ENCODE measurements around the gene PIAS3. TPM values are rescaled to one million over a fixed set of nuclear protein-coding genes. Genes with fewer than 3 reads are reported as not detected.

PIAS3 gene
- total RNA-seq, 1 donor from 2014 or later: 20.3 TPM

DNA sequence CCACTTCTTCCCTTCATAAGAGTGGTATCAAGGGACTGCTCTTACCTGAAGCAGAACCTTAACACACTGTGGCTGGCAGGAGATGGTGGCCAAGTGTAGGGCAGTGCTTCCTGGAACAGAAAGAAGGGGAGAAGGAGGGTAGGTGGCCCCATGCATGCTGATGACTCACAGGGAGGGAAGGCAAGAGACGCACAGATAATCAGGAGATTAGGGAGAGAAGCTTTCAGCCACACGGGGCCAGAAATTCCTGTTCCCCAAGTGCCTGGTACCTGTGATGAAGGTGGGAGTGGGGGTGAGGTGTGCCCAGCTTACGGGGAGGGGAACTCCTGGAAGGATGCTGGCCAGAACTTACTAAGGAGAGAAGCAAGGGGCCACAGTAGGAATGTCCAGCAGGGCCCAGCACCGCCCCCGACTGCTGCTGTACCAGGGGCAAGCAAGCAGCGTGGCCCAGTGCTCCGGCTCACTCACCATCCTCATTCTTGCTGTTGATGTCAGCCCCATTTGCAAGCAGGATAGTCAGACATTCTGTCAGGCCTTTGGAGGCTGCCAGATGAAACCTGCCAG lies 19.1 kb upstream of the PIAS3 start:
- Mint-ChIP-seq H3K27ac (ENCODE audit: unreplicated experiment) (no peak overlapping the region), H3K9me3 (ENCODE audit: unreplicated experiment) (no peaks in the 10 kb centered on the region), H3K4me1 (ENCODE audit: low read depth, unreplicated experiment) (peaks cover 2% of the 10 kb centered on the region), H3K27me3 (ENCODE audit: unreplicated experiment) (peaks cover 10% of the 10 kb centered on the region), H3K36me3 (ENCODE audit: unreplicated experiment) (peaks cover 5% of the 10 kb centered on the region), H3K4me3 (ENCODE audit: unreplicated experiment) (no peak overlapping the region)
- TF ChIP-seq, protein P1, sequence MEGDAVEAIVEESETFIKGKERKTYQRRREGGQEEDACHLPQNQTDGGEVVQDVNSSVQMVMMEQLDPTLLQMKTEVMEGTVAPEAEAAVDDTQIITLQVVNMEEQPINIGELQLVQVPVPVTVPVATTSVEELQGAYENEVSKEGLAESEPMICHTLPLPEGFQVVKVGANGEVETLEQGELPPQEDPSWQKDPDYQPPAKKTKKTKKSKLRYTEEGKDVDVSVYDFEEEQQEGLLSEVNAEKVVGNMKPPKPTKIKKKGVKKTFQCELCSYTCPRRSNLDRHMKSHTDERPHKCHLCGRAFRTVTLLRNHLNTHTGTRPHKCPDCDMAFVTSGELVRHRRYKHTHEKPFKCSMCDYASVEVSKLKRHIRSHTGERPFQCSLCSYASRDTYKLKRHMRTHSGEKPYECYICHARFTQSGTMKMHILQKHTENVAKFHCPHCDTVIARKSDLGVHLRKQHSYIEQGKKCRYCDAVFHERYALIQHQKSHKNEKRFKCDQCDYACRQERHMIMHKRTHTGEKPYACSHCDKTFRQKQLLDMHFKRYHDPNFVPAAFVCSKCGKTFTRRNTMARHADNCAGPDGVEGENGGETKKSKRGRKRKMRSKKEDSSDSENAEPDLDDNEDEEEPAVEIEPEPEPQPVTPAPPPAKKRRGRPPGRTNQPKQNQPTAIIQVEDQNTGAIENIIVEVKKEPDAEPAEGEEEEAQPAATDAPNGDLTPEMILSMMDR (IDR thresholded peaks at IDR 0.05; ENCODE audit: partially characterized antibody, unreplicated experiment): no peak
- no peak for DNase-seq

DNA sequence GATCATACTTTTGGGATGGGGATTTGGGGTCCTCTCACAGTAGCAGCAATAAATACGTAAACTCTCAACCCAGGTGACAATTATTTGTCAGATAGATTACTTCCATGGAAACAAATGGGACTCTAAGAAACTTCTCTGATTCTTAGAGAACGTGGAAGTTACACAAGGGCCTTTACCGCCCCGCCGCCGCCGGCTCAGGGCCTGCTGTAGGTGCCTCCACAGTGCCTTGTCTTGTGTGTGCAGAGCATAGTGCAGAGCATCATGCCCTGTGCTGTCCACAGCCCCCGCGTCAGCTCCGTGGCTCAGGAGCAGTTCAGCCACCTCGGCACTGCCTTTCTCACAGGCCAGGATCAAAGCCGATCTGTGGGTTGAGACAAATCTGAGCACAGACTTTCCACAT lies 15.8 kb upstream of the PIAS3 start:
- peaks cover 5% of the 10 kb centered on the region for H3K36me3 Mint-ChIP-seq (ENCODE audit: unreplicated experiment)
- H3K4me1 Mint-ChIP-seq (ENCODE audit: low read depth, unreplicated experiment): peaks cover 8% of the 10 kb centered on the region
- peaks cover 16% of the 10 kb centered on the region for H3K27me3 Mint-ChIP-seq (ENCODE audit: unreplicated experiment)
- H3K4me3 Mint-ChIP-seq (ENCODE audit: unreplicated experiment): no peak overlapping the region
- DNase-seq: no peak
- H3K27ac Mint-ChIP-seq (ENCODE audit: unreplicated experiment): no peak overlapping the region
- no peaks in the 10 kb centered on the region for H3K9me3 Mint-ChIP-seq (ENCODE audit: unreplicated experiment)
- TF ChIP-seq, protein P1 (IDR thresholded peaks at IDR 0.05; ENCODE audit: partially characterized antibody, unreplicated experiment): no peak

DNA sequence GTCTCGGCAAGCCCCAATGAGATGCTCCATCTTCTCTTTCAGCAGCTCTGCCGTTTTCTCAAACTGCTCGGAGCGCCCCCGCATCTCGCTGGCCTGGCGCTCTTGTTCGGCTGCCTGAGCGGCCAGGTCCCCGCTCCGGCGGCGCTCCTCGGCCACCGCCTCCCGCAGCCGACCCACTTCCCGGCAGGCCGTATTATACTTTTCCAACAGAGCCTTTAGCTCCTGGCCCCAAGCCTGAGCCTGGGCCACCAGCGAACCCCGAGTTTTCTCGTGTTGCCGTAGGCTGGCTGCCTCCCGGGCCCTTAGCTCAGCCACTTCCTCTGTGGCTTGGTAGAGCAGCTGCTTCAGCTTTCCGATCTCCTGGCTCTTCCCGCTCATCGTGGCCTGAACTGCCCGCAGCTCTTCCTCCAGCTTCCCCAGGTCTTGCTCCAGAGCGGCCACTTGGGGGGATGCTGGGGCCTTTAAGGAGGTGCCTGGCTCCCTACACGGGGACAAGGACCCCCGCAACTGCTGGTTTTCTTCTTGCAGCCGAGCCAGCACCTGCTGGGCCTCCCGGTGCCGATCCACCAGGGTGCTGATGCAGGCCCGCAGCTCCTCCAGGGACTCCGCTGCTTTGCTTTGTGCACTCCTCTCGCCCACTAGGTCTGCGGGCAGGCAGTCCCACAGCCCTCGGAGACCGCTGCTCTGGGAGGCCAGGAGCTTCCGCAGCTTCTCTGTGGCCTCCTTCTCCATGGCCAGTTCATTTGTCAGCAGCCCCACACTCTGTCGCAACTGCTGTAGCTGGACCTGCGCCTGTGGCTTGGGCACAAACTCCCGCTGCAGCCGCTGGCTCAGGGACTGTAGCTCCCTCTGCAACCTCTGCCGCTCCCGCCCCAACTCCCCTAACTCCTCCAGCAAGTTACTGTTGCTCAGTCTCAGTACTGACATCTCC lies 13.4 kb upstream of the PIAS3 start:
- Mint-ChIP-seq H3K27me3 (ENCODE audit: unreplicated experiment) (peaks cover 14% of the 10 kb centered on the region), H3K9me3 (ENCODE audit: unreplicated experiment) (no peaks in the 10 kb centered on the region), H3K27ac (ENCODE audit: unreplicated experiment) (no peak overlapping the region), H3K4me3 (ENCODE audit: unreplicated experiment) (peak overlapping the region; percentile 78), H3K36me3 (ENCODE audit: unreplicated experiment) (peaks cover 5% of the 10 kb centered on the region), H3K4me1 (ENCODE audit: low read depth, unreplicated experiment) (peaks cover 8% of the 10 kb centered on the region)
- TF ChIP-seq, protein P1 (IDR thresholded peaks at IDR 0.05; ENCODE audit: partially characterized antibody, unreplicated experiment): no peak
- peak; percentile 44 for DNase-seq

DNA sequence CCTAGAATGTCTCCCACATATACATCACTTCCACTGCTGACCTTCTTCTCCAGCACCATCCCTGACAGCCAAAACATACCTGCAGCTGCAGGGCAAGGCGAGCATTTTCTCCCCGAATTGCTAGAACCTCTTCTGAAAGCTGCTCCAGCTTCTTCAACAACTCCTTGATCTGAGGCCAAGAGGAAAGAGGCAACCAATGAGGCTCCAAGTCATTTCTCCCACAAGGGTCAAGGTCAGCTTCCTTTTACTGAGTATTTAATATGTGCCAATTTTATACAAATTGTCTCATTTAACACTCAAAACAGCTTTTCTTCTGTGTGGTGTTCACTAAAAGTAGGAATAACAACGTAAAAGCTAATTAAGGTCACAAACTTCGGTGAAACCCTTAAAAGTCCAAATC lies 9.4 kb upstream of the PIAS3 start:
- Mint-ChIP-seq H3K9me3 (ENCODE audit: unreplicated experiment) (no peaks in the 10 kb centered on the region), H3K4me3 (ENCODE audit: unreplicated experiment) (no peak overlapping the region), H3K36me3 (ENCODE audit: unreplicated experiment) (no peaks in the 10 kb centered on the region), H3K4me1 (ENCODE audit: low read depth, unreplicated experiment) (peaks cover 8% of the 10 kb centered on the region), H3K27ac (ENCODE audit: unreplicated experiment) (no peak overlapping the region), H3K27me3 (ENCODE audit: unreplicated experiment) (peaks cover 16% of the 10 kb centered on the region)
- TF ChIP-seq, protein P1 (IDR thresholded peaks at IDR 0.05; ENCODE audit: partially characterized antibody, unreplicated experiment): no peak
- no peak for DNase-seq
